Renal cortex interstitium (tissue), 11 donors: ENCODE results near the gene MEGF6. TPM values are rescaled to one million over a fixed set of nuclear protein-coding genes. Genes with fewer than 3 reads are reported as not detected.

ENCODE experiments used
- DNase-seq, 11 donors: peaks; one replicate each; pipeline ENCODE4 v3.0.0-alpha.2; 2013; ENCODE audit warnings: low read depth in 9 of 11, low spot score in 4 of 11; ENCODE audit errors: extremely low read depth in 1 of 11
- polyA plus RNA-seq, 3 donors: library from polyadenylated mRNA; unstranded; fragments of 120-200 nt; gene quantifications; one replicate each; pipeline ENCODE4 v1.2.1, GENCODE V29; 2013; ENCODE audit not compliant: insufficient read length in 3 of 3

Gene MEGF6
- polyA plus RNA-seq, 3 donors, result 8.5 to 15.3 (median 14.6) TPM

GRCh38 chr1:3553166-3553939 lies 58.0 kb downstream of the MEGF6 start:
- peak in 5 of 11 donors; percentile 59 to 65 (median 61) for DNase-seq

DNA sequence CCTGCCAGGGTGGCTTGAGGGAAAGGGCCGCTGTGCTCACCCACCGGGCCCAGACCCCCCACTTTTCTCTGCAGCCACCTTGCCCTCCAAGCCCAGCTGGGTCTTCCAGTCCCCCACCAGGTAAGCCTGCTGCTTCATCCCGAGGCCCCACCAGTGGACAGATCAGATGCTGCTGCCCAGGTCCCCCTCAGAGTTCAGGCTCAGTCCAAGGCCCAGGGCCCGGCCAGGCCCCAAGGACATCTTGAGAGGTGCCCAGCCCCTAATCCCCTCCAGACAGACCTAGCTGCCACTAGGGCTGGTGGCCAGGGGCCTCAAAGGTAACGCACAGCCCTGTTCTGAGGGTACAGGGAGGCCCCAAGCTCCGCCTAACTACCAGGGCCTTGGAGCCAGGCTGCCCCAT lies 58.6 kb downstream of the MEGF6 start:
- no peak for DNase-seq

DNA sequence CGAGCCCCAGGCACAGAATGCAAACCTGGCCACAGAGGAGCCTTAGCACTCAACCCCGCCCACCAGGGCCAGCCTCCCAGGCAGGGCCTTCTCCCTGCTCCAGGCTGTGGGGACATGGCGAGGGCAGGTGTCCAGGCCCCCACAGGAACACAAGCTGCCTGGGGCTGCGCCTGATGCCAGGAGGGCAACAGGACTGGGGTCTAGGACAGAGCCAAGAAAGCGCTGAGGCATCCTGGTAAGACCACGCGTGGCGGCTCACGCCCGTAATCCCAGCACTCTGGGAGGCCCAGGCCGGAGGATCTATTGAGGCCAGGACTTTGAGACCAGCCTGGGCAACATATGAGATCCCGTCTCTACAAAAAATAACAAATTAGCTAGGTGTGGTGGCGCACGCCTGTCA lies 59.1 kb downstream of the MEGF6 start:
- DNase-seq, result no peak

GRCh38 chr1:3551711-3552110 lies 59.6 kb downstream of the MEGF6 start:
- DNase-seq, result no peak

- no peak for DNase-seq
These were observed 60.0 kb downstream of the MEGF6 start for GRCh38 chr1:3551290-3551678.

DNA sequence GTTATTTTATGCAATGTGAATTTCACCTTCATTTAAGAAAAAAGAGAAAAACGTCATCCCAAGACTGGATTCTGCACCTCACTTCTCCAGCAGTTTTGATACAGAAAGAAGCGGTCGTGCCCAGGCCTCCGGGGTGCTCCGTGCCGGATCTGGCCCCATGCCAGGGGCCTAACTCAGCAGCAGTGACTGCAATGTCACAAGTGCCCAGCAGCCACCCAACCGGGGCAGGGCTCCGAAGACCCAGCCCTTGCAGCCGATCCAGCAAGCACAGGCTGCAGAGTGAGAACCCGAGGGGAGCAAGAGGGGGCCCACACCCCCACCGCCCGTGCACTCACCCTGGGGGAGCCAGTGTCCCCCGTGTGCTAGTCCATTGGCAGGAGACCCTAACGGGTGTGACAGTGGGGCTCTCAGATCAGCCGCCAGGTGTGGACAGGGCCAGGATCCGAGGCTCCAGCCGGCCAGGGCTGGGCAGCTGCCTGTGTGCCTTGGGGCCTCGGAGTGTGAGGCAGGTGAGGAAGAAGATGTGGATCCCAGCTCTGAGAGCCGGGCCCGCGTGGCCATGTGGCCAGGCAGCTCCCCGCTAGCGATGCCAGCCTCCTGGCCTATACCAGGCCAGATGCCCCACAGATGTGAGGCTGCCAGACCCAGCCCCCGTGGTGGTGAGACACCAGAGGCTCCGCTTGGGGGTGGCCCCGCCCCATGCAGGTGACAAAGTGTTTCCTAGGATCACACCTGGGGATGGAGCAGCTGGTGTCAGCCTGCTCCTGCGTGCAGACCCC lies 60.6 kb downstream of the MEGF6 start:
- no peak for DNase-seq

DNA sequence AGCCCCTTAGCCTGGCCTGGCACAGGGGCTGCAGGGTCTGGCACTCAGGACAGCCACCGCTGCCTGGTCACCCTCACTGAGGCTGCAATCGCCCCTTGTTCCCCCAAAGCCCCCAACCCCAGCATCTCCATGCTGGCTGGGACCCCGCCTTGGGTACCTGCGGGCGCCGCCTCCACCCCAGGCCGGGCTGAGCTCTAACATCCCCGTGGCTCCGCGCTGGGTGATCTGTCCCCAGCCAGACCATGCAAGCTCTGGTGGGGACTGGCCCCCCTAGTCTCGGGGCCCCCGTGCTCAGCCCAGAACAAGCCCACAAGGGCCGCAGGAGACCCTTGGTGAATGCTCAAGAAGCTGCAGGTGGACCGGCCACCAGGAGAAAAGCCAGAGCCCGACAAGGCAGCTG lies 62.4 kb downstream of the MEGF6 start:
- DNase-seq, result no peak

DNA sequence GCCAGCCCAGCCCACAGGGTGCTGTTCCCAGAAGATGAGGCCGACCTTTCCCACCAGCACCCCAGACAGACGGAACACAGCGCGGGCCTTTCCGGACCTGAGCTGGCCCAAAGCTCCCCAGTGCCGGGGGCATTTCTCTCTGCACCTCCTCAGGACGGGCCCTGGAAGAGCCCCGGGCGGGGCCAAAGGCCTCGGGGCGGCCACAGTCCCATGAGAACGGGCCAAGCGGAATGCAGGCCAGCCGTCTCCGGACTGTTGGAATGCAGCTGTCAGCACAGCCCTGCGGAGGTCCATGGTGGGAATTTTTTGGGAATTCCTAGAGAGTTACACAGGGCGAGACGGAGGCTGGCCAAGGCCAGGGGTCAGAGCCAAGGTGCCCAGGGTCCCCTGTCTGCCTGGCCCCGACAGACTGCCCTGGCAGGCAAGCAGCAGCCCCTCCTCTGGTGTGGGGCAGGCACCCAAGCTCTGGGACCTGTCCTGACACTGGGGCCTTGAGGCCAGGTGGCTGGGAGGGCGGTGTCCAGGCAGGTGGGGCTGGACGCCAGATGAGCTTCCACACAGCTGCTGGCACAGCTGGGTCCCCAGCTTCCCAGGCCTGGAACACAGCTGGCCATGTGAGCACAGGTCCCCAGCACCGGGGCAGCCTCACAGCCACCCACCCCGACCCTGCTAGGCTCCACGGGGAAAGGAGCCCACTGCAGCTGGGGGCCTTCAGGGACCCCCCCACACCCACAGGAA lies 63.0 kb downstream of the MEGF6 start:
- DNase-seq, result no peak

- no peak for DNase-seq
These were observed 64.0 kb downstream of the MEGF6 start for GRCh38 chr1:3547055-3548005.

DNA sequence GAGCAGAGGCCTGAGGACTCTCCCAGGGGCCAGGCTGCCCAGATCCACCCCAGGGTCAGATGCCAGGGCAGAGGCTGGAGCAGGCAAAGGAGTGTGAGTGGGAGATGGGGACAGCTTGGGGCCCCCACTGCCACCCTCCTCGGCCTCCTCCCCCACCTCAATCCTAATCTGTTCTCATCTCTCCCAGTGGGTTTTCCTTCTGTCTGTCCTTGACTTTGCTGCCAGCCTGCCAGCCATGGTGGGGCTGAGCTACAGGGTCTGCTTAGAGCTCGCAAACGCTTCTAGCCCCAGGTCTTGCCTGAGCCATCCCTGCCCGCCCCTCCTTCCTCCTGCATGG lies 65.3 kb downstream of the MEGF6 start:
- DNase-seq, result no peak

DNA sequence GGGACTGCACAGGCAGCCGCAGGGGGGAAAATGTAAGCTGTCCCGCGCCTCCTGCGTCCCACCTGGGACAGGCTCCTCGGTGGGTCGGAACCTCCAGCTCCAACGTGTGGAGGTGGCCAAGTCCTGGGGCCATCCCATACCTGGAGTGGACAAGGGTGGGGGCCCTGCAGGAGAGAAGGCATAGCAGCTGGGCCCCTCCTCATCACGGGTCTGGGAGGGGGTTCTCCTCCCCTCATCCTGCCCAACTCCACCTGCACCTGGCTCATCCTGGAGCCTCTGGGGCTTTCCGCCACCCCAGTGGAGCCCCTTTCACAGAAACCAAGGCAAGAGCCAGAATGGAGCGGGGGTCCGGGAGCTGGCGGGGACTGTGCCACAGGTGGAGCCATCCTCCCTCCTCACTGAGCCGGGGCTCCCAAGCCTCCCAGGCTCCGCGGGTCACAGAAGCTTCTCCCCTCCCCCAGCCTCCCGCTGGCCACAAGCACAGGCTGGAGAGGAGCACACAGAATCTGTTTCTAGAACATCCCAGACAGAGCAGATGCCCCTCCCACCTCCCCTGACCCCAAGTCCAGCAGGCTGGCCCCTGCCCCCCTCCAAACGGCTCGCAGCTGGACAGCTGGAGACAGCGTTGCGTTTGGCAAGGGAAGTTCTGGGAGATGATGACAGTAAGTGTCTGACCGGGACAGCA lies 65.8 kb downstream of the MEGF6 start:
- DNase-seq, result no peak

DNA sequence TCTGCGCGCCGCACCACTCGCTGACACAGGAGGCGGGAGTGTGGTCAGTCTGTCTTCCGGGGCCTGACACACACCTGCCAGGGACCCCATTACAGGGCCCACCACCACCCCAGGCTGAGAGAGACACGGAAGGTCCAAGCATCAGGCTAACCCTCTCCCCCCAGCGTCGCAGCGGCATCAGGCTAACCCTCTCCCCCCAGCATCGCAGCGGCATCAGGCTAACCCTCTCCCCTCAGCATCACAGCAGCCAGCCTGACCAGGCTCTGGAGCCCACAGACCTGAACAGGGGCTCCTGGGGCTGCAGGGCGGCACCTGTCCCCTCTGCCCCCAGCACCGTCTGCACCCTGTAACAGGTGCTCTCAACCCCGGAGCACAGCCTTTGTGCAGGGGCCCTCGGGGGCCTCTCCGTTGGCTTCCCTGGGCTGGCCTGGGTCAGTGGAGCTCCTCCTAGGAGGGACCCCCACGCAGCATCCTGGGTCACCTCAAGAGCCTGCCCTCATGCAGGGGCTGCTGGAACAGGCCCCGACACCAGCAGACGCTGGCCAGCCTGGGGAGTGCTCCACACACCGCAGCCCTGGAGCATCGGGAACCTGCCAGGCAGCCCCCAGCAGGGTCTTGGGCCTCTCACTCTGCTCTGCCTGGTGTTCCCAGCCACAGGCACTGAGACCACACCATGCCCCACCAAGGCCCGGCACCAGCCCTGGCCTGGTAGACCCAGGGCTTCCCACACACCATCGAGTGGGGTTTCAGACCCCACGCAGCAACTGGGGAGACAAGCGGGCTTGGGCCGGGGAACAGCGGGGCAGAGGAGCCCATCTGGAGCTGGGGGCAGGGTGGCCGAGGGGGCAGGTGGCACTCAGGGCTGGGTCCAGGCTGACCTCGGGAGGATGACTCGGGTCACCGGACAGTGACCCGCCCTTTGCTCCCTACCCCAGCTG lies 67.0 kb downstream of the MEGF6 start:
- no peak for DNase-seq

DNA sequence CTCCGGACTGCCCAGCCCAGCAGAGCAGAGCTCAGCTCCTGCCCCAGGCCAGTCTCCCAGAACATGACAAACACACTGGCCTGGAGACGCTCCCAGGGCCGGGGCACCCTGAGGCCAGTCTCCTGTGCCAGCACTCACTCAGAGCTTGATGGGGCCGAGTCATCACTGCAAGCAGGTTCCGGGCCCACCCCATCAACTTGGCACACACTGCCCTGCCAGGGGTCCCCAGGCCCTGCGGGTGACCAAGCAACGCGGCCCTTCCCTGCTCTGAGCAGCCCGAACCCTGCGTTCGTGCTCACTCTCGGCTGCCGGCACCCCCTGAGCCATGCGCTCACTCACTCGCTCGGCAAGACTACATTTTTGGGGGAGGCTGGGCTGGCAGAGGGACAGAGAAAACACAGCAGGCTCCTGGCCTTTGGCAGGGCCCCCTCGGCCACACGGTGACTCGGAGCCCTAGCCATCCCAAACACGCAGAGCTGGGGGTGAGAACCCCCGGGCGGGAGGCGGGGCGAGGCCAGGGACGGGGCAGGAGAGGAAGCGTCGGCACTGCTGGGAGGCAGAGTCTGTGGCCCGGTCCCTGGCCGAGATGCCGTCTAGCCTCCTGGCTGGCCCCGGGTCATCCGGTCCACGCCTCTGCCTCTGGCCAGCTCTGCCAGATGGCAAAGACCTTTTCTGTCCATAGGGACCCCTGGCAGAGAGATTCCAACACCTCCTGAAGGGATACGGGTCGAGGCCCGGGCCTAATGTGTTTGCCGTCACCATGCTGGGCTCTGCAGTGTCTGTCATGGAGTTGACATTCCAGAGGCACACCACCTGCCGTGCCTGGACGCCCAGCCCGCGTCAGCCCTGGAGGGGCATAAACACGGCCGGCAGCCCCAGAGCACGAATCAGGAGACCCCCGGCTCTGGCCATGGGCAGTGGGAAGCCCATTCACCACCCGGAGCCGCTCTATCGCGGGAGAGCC lies 68.0 kb downstream of the MEGF6 start:
- no peak for DNase-seq

- DNase-seq, result no peak
These were observed 68.6 kb downstream of the MEGF6 start for GRCh38 chr1:3542676-3543075.

GRCh38 chr1:3541936-3542335 lies 69.4 kb downstream of the MEGF6 start:
- no peak for DNase-seq

DNA sequence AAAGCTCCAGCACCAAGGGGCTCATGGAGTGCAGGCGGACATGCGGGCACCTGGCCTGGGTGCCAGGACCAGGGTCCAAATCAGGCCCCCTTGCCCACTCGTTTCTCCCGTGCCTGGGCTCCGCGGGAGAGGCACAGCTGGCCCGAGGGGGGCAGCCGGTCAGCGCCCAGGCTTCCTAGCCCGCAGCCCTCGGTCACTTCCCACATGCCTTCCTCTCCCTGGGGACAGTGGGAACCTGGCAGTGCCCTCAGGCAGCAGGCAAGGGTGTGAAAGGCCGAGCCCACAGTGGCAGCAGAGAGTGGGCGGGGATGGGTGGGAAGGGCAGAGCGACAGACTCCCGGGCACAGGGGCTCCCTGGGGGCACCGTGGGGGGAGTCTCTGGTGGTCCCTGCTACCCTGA lies 69.8 kb downstream of the MEGF6 start:
- DNase-seq, result no peak
